Lower leg skin (tissue), 4 donors: Measurements from ENCODE around the gene SAP30L. TPM values are rescaled to one million over a fixed set of nuclear protein-coding genes. Genes with fewer than 3 reads are reported as not detected.

Experiments
- DNase-seq, 2 donors: peaks; one replicate each; pipeline ENCODE4 v3.0.0-alpha.2; 2019; ENCODE audit warnings: low spot score in 2 of 2
- H3K4me3 ChIP-seq: fragments of 200-600 bp; sonication (generic); 2 replicates; pipeline ENCODE4 v1.5.1; 2017; ENCODE audit warnings: mild to moderate bottlenecking, low read depth; ENCODE audit not compliant: poor library complexity, severe bottlenecking
- CTCF ChIP-seq, 3 donors: fragments of 450-650 bp; IDR thresholded peaks; one replicate each; pipeline ENCODE4 v1.5.1; 2016; ENCODE audit warnings: antibody characterized with exemption in 3 of 3, mild to moderate bottlenecking in 3 of 3, moderate library complexity in 2 of 3
- POLR2A ChIP-seq, 2 donors: fragments of 450-650 bp; IDR thresholded peaks; one replicate each; pipeline ENCODE4 v1.6.1; 2016 to 2017; ENCODE audit warnings: antibody characterized with exemption in 2 of 2, mild to moderate bottlenecking in 1 of 2, moderate library complexity in 1 of 2
- WGBS, 2 donors: methylation state at CpG; one replicate each; pipeline ENCODE4 v1.1.5; 2018; 5-methylcytosine and 5-hydroxymethylcytosine counted together
- intact Hi-C: fragments of 100-400 bp; cut with DNase I; formaldehyde crosslinking; loops from one replicate; pipeline ENCODE4 v1.15.0; 2023; ENCODE audit warnings: low total_unique reads
- total RNA-seq, 4 donors: library from RNA; depleted of rRNA; stranded (reverse); fragments of >200 nt; gene quantifications; one replicate each; pipeline ENCODE4 v1.1.0, GENCODE V29; 2016

Gene SAP30L
- total RNA-seq, 4 donors from 2014 or later: 28.3 to 54.4 (median 39.9) TPM

- no peak overlapping the region for H3K4me3 ChIP-seq
- DNase-seq: peak in 1 of 2 donors; percentile 8
- WGBS, 2 donors: 22 to 30% methylated on average over 2 of the region's 2 CpGs
- no peak for TF ChIP-seq CTCF (IDR thresholded peaks at IDR 0.05)
- no peak for TF ChIP-seq POLR2A (IDR thresholded peaks at IDR 0.05)
- intact Hi-C loops: no loop called here
These were observed 41.7 kb downstream of the SAP30L start for GRCh38 chr5:154487541-154487940.

GRCh38 chr5:154491941-154492340, 46.1 kb downstream of the SAP30L start:
- no peak overlapping the region for H3K4me3 ChIP-seq
- DNase-seq: peak in 1 of 2 donors; percentile 59
- TF ChIP-seq POLR2A (IDR thresholded peaks at IDR 0.05) (no peak), CTCF (IDR thresholded peaks at IDR 0.05) (no peak)
- WGBS, 2 donors: 62 to 72% methylated on average over 2 of the region's 2 CpGs
- intact Hi-C loops: no loop called here

- TF ChIP-seq CTCF (IDR thresholded peaks at IDR 0.05) (no peak), POLR2A (IDR thresholded peaks at IDR 0.05) (no peak)
- no peak overlapping the region for H3K4me3 ChIP-seq
- WGBS, 2 donors: 57 to 58% methylated on average over 22 to 29 of the region's 29 CpGs
- intact Hi-C loops: no loop called here
- peak in 1 of 2 donors; percentile 64 for DNase-seq
These were observed 47.5 kb downstream of the SAP30L start for GRCh38 chr5:154493274-154493673.

GRCh38 chr5:154494036-154494435, 48.2 kb downstream of the SAP30L start:
- intact Hi-C loops: no loop called here
- H3K4me3 ChIP-seq: no peak overlapping the region
- WGBS, 2 donors: 49 to 60% methylated on average over 4 of the region's 4 CpGs
- TF ChIP-seq CTCF (IDR thresholded peaks at IDR 0.05) (no peak), POLR2A (IDR thresholded peaks at IDR 0.05) (no peak)
- DNase-seq: peak in 1 of 2 donors; percentile 31

GRCh38 chr5:154498591-154498990, 52.8 kb downstream of the SAP30L start:
- intact Hi-C loops: no loop called here
- H3K4me3 ChIP-seq: no peak overlapping the region
- DNase-seq: no peak
- 74 to 76% methylated on average over 1 of the region's 1 CpG for WGBS, 2 donors
- TF ChIP-seq CTCF (IDR thresholded peaks at IDR 0.05) (no peak), POLR2A (IDR thresholded peaks at IDR 0.05) (no peak)

- intact Hi-C loops: no loop called here
- DNase-seq: no peak
- no peak overlapping the region for H3K4me3 ChIP-seq
- TF ChIP-seq POLR2A (IDR thresholded peaks at IDR 0.05): no peak
- no peak for TF ChIP-seq CTCF (IDR thresholded peaks at IDR 0.05)
- WGBS, 2 donors: 91 to 100% methylated on average over 2 of the region's 2 CpGs
These were observed 53.2 kb downstream of the SAP30L start for GRCh38 chr5:154498994-154499393.
